Fibroblast of mammary gland (primary cell): ENCODE data around the gene ROGDI.

Experiments used
- DNase-seq: peaks from one replicate; pipeline ENCODE4 v3.0.0-alpha.2; 2010; ENCODE audit warnings: low read depth
- H3K4me3 ChIP-seq: 2 replicates; pipeline ENCODE4 v1.5.1; 2011; ENCODE audit warnings: low read depth, mild to moderate bottlenecking, low read length, moderate library complexity; ENCODE audit not compliant: control insufficient read depth
- TF ChIP-seq, protein P1 (sequence below): conservative IDR thresholded peaks from 2 replicates; pipeline ENCODE4 v1.5.1; 2011; ENCODE audit warnings: low read depth, low read length, inconsistent platforms; ENCODE audit not compliant: control insufficient read depth, insufficient read depth

The ROGDI gene

DNA sequence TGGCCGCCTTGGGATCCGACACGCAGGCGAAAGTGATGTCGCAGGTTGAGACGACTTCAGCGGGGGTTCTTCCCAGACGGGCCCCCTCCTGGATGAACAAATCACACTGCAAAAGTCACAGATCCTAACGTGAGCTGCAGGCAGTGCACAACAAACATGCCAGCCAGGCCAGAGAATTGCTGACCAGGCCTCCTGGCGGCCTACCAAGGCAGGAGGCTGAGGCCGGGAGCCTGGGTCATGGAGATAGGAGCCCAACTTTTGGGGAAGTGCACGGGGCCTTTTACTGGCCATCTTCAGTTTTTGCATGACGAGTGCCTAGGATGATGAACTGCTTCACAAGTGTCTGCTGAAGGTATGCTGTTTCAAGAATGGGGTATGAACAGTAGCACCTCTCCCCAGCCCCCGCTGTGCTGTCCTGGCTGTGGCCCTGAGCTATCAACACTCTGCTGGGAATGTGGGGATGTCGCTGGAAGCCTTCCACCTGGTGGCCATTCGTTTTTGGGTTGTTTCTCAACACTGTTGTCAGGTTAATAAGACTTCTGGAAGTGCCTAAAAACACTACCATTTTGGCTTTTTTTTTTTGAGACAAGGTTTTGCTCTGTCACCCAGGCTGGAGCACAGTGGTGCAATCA, 12.2 kb upstream of the ROGDI start:
- TF ChIP-seq, protein P1, sequence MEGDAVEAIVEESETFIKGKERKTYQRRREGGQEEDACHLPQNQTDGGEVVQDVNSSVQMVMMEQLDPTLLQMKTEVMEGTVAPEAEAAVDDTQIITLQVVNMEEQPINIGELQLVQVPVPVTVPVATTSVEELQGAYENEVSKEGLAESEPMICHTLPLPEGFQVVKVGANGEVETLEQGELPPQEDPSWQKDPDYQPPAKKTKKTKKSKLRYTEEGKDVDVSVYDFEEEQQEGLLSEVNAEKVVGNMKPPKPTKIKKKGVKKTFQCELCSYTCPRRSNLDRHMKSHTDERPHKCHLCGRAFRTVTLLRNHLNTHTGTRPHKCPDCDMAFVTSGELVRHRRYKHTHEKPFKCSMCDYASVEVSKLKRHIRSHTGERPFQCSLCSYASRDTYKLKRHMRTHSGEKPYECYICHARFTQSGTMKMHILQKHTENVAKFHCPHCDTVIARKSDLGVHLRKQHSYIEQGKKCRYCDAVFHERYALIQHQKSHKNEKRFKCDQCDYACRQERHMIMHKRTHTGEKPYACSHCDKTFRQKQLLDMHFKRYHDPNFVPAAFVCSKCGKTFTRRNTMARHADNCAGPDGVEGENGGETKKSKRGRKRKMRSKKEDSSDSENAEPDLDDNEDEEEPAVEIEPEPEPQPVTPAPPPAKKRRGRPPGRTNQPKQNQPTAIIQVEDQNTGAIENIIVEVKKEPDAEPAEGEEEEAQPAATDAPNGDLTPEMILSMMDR, result no peak
- no peak for DNase-seq
- no peak overlapping the region for H3K4me3 ChIP-seq

DNA sequence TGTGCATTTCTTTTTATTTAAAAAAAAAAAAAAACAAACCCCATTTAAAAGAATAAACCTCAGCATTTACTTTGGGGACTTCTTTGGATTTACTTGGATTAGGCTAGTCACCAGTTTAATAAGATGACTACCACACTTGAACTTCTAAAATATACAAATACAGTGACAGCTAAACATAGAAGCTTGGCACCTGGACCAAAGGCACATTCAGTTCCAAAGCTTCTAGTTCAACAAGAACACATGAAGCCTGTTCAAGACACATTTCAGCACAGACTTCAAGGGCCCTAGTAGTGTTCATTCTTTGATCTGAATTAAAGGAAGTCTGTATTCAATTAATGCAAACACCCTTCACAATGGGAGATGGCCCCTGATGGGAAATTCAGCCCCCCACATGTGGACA, 11.6 kb upstream of the ROGDI start:
- TF ChIP-seq, protein P1, result no peak
- no peak for DNase-seq
- no peak overlapping the region for H3K4me3 ChIP-seq

DNA sequence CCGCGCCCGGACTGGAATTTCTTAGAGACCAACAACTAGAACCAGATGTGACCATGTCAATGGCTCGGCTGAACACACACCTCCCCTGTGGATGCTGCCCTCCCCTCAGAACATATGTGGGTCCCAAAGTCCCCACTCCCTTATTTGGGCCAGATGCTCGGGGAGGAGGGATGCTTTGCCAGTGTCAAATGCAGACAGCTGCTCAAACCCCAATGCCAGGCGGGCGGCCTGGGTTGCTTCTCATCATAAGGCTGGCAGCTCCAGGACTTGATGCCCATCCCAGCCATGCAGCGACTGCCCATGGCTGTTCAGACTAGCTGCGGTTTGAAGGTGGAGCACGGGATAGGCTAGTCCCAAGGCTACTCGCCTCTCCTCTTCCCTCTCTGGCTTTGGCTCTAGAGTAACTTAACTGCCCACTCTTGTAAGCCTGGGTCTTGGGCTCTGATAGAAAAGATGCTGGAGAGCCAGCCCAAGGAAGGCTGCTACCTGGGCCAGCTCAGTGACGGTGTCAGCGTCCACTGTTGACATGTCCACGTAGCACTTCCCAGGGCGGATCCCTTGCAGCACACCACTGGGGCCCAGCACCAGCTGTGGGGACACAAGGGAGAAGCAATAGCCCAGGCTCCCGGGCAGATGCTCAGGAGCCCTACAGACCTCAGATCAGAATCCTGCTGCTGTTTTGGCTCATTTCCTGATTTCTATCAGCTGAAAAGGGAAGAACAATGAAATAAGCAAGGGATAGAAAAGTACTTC, 11.0 kb upstream of the ROGDI start:
- H3K4me3 ChIP-seq, result no peak overlapping the region
- TF ChIP-seq, protein P1, result no peak
- DNase-seq, result no peak

DNA sequence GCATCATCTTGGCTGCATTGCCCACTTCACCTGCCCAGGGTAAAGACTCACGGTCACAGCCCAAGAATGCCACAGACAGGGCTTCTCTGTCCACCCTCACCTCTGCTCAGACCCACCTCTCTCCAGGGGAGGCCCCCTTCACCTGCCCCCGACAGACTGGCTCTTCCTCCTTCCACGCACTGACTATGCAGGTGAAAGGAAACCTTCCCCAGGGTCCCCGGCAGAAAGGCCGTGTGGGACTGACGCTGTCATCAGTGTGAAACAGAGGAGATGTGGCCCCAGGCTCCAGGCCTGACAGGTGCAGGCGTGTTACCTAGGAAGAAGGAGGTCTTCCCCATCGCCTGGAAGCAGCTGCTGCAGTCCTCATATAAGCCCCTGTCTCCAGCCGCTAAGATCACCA, 9.3 kb upstream of the ROGDI start:
- TF ChIP-seq, protein P1, result no peak
- DNase-seq, result no peak

DNA sequence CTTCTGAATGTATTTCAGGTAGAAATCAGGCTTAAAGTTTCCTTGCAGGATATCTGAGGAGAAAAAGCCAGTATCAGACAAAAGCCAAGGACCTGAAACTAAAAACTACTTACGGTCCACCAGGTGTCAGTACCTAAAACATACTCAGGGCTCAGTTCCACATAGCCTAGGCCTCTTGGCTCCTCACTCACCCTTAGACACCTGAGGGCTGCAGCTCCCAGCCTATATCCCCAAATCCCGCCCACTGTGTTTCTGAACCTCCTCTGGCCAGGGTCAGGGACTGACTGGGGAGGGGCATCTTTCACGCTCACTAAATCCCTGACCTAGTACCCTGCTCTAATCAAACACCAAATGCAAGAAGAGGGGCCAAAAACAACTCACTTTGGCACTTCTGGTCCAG, 8.8 kb upstream of the ROGDI start:
- no peak for DNase-seq
- H3K4me3 ChIP-seq, result no peak overlapping the region
- TF ChIP-seq, protein P1, result no peak

More for the DNA sequence above, 9.3 kb upstream of the ROGDI start:
- no peak overlapping the region for H3K4me3 ChIP-seq

DNA sequence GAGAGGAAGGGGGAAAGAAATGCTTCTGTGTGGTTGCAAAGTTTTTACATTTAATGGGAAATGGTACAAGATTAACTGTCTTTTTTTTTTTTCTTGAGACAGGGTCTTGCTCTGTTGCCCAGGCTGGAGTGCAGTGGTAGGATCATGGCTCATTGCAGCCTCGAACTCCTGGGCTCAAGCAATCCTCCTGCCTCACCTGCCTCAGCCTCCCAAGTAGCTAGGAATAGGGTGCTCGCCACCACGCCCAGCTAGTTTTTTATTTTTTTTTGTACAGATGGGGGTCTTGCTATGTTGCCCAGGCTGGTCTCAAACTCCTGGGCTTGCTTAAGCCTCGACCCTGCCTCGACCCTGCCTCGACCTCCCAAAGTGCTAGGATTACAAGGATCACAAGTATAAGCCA, 3.8 kb upstream of the ROGDI start:
- no peak for DNase-seq
- TF ChIP-seq, protein P1, result no peak
- no peak overlapping the region for H3K4me3 ChIP-seq
